Activated T-helper 17 cell treated with anti-CD3 and anti-CD28 coated beads, Interleukin-2, amount 50 U/mL, for 72 hours (primary cell): Measurements from ENCODE around the gene CSTPP1. TPM values are rescaled to one million over a fixed set of nuclear protein-coding genes. Genes with fewer than 3 reads are reported as not detected.
A peak's percentile ranks its signal among the peaks of the same experiment; 100 is the strongest.

ENCODE experiments used
- ATAC-seq: fragments of 150-1000 bp; cut with Tn5 transposase; replicated peaks from 2 replicates; pipeline ENCODE4 v1.10.0; 2021; ENCODE audit warnings: mild to moderate bottlenecking, moderate library complexity
- H3K27ac Mint-ChIP-seq: one replicate; pipeline ENCODE4 v1.8.0; 2022; ENCODE audit warnings: mixed read lengths
- H3K27me3 Mint-ChIP-seq: one replicate; pipeline ENCODE4 v1.8.0; 2022; ENCODE audit warnings: mixed read lengths
- H3K36me3 Mint-ChIP-seq: one replicate; pipeline ENCODE4 v1.8.0; 2022; ENCODE audit warnings: low read depth, mild to moderate bottlenecking, mixed read lengths
- H3K4me1 Mint-ChIP-seq: one replicate; pipeline ENCODE4 v1.8.0; 2022; ENCODE audit warnings: mixed read lengths
- H3K4me3 Mint-ChIP-seq: one replicate; pipeline ENCODE4 v1.8.0; 2022; ENCODE audit warnings: mild to moderate bottlenecking, mixed read lengths
- H3K9me3 Mint-ChIP-seq: one replicate; pipeline ENCODE4 v1.8.0; 2022; ENCODE audit warnings: mixed read lengths
- total RNA-seq, 2 donors: library from RNA; stranded (reverse); gene quantifications; one replicate each; pipeline ENCODE4 v1.2.3, GENCODE V29; 2022

CSTPP1 gene
- total RNA-seq, 2 donors from 2014 or later: 15.2 to 19.4 TPM

DNA sequence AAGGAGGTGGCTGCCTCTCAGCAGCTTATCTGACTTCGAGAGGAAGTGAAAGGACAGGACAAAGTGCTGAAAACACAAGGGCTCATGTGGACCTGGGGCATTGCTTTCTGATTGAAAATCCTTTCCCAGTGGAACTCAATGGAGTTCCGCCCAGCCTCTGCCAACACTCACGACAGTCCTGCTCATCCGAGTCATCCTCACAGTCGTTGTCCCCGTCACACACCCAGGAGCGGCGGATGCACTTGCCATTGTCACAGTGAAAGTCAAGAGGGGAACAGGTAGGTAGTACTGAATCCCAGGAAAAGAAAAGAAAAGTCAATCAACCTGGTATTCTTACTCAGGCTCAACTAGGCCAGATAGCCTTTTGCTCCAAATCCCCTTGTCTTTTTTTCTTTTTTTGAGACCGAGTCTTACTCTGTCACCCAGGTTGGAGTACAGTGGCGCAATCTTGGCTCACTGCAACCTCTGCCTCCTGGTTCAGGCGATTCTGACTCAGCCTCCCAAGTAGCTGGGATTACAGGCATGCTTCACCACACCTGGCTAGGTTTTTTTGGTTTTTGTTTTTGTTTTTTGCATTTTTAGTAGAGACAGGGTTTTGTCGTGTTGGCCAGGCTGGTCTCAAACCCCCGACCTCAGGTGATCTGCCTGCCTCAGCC is 36.3 kb upstream of the CSTPP1 start:
- Mint-ChIP-seq H3K27ac (no peak overlapping the region), H3K27me3 (peaks cover 3% of the 10 kb centered on the region), H3K9me3 (no peaks in the 10 kb centered on the region), H3K4me1 (no peaks in the 10 kb centered on the region), H3K4me3 (no peak overlapping the region), H3K36me3 (no peaks in the 10 kb centered on the region)
- no peak for ATAC-seq

DNA sequence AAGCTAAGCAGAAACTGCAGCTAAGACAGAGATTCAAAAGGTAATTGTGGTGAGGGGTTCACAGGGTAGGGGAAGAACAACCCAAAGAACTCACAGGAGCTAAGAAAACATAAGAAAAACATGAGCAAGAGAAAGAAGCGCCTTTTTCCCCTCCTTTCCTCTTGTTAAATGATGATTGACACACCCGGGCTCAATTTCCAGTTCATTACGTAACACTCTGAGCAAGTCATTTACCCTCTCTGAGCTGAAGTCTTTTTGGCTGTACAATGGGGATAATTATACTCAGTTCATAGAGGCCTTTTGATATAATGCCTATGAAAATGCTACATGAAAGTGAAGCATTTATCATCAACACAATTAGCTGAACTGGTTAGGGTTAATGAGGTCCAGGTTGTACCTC is 35.4 kb upstream of the CSTPP1 start:
- Mint-ChIP-seq H3K27me3 (peaks cover 3% of the 10 kb centered on the region), H3K4me1 (no peaks in the 10 kb centered on the region), H3K9me3 (no peaks in the 10 kb centered on the region), H3K36me3 (no peaks in the 10 kb centered on the region), H3K4me3 (no peak overlapping the region), H3K27ac (no peak overlapping the region)
- ATAC-seq: no peak

DNA sequence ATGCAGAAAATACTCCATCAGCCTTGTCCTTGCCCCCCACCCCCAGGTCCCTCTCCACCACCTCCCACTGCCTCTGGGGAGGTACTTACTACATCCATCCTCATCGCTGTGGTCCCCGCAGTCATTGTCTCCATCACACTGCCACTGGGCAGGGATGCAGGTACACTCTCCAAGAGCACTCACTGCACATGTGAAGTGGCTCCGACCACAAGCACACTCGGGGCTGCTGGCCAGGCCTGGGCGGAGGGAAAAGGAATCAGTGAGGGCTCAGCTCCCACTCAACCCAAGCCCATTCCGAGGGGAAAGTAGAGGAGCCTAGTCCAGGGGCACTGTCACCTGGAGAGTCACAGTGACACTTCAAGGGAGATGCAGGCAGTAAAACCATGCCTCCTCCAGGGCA is 33.9 kb upstream of the CSTPP1 start:
- ATAC-seq: no peak

DNA sequence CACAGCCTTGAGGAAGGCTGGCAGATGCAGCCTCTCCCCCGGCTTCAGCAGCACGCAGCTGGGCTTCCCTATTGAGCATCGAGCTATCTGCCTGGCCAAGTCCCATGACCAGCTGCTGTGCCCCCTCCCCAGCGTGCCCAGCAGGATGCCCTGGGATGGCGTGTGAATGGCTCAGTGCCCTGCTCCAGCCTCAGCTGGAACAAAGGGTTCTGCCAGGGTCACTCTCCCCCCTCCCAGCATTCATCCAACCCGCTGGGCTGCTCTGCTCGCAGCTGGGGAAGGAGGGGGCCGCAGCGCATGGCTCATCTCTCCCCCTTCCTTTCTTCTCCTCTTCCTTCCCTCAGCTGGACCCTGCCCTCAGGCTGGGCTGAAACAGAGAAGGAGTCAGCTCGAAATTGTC is 32.7 kb upstream of the CSTPP1 start:
- no peak overlapping the region for H3K4me3 Mint-ChIP-seq
- H3K27me3 Mint-ChIP-seq: peaks cover 5% of the 10 kb centered on the region
- no peak for ATAC-seq
- H3K9me3 Mint-ChIP-seq: no peaks in the 10 kb centered on the region
- H3K4me1 Mint-ChIP-seq: no peaks in the 10 kb centered on the region
- H3K36me3 Mint-ChIP-seq: no peaks in the 10 kb centered on the region
- no peak overlapping the region for H3K27ac Mint-ChIP-seq

More for the DNA sequence above, 33.9 kb upstream of the CSTPP1 start:
- Mint-ChIP-seq H3K4me3 (no peak overlapping the region), H3K36me3 (no peaks in the 10 kb centered on the region), H3K4me1 (no peaks in the 10 kb centered on the region), H3K9me3 (no peaks in the 10 kb centered on the region), H3K27ac (no peak overlapping the region), H3K27me3 (peaks cover 5% of the 10 kb centered on the region)

DNA sequence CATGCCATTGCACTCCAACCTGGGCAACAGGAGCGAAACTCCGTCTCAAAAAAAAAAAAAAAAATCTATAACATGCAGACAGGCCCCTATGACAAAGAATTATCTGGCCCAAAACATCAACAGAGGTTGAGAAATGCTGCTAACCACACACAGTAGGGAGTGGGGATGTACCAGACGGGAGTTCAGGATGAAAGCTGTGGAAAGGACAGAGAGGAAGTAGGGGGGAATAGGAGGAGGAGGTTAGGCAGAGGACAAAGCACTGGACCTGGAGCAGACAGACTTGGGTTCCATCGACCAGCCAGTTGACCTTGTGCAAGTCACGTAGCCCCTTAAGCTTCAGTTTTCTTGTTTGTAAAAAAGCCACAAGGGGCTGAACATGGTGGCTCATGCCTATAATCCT is 30.8 kb upstream of the CSTPP1 start:
- no peaks in the 10 kb centered on the region for H3K4me1 Mint-ChIP-seq
- no peak for ATAC-seq
- peaks cover 8% of the 10 kb centered on the region for H3K27me3 Mint-ChIP-seq
- H3K4me3 Mint-ChIP-seq: no peak overlapping the region
- H3K36me3 Mint-ChIP-seq: no peaks in the 10 kb centered on the region
- no peaks in the 10 kb centered on the region for H3K9me3 Mint-ChIP-seq
- H3K27ac Mint-ChIP-seq: no peak overlapping the region

DNA sequence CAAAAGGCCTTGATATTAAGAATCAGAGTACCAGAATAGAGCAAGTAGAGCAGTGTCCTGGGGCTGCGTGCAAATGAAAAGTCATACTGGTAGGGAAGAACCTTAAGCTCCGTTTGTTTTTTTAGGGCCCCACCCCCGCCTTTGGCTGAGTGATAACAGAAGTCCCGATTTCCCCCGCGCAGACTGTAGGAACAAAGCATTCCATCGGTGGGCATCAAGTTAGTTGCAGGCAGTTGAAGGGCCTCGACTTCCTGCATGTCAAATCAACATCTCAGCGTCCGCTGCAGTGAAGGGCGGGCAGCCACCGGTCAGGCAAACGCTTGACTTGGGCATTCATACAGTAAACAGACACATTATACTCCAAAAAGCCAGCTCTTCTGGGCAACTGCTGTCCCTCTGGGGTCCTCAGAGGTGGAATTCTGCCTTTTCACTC is 29.9 kb upstream of the CSTPP1 start:
- no peak overlapping the region for H3K27ac Mint-ChIP-seq
- no peaks in the 10 kb centered on the region for H3K9me3 Mint-ChIP-seq
- no peaks in the 10 kb centered on the region for H3K4me1 Mint-ChIP-seq
- H3K27me3 Mint-ChIP-seq: peaks cover 8% of the 10 kb centered on the region
- no peak overlapping the region for H3K4me3 Mint-ChIP-seq
- H3K36me3 Mint-ChIP-seq: no peaks in the 10 kb centered on the region
- no peak for ATAC-seq

DNA sequence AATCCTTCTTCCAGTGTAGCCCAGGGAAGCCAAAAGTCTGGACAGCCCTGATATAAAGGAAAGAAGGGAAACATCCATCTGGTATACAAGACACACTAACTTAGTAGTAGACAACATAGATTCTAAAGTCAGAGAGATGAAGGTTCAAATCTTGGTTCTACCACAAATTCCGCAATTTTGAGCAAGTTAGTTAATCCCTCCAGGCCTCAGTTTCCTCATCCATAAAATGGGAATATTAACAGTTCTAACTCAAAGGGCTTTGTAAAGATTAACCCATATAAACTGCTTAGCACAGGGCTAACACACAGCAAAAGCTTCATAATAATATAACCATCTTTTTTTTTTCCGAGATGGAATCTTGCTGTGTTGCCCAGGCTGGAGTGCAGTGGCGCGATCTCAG is 29.0 kb upstream of the CSTPP1 start:
- H3K4me1 Mint-ChIP-seq: no peaks in the 10 kb centered on the region
- H3K36me3 Mint-ChIP-seq: no peaks in the 10 kb centered on the region
- no peak overlapping the region for H3K4me3 Mint-ChIP-seq
- no peak overlapping the region for H3K27ac Mint-ChIP-seq
- H3K9me3 Mint-ChIP-seq: no peaks in the 10 kb centered on the region
- no peak for ATAC-seq
- peaks cover 10% of the 10 kb centered on the region for H3K27me3 Mint-ChIP-seq

DNA sequence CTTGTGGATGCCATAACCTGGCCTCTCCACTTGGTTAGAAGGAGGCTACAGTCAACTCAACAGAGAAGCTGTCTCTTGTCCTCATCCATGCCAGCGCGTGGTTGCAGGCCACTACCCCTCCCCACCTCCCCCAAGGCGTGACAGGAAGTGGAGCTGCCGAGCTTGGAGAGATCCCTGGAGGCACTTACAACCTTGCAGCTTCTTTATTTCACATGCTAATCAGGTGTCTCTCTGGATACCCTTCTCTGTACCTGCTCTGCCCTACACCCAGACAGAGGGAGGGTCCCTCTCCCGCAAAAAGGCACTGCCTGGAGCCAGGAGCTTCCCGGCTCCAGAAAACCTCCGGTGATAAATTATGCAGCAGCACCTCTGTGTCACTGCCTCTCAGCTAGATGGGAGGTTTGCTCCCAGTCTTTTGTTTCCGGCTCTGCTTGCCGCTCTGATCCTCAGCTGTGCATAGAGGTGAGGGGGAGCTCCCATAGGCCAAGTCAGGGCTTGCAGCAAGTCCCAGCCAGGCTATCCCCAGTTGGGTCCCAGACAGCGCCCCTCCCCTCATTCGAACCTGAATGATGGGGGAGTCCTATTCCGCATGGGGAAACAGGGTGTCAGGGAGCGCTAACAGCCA is 23.9 kb upstream of the CSTPP1 start:
- peaks cover 7% of the 10 kb centered on the region for H3K4me1 Mint-ChIP-seq
- no peaks in the 10 kb centered on the region for H3K36me3 Mint-ChIP-seq
- H3K4me3 Mint-ChIP-seq: no peak overlapping the region
- H3K9me3 Mint-ChIP-seq: no peaks in the 10 kb centered on the region
- ATAC-seq: no peak
- no peak overlapping the region for H3K27ac Mint-ChIP-seq
- H3K27me3 Mint-ChIP-seq: peaks cover 46% of the 10 kb centered on the region

DNA sequence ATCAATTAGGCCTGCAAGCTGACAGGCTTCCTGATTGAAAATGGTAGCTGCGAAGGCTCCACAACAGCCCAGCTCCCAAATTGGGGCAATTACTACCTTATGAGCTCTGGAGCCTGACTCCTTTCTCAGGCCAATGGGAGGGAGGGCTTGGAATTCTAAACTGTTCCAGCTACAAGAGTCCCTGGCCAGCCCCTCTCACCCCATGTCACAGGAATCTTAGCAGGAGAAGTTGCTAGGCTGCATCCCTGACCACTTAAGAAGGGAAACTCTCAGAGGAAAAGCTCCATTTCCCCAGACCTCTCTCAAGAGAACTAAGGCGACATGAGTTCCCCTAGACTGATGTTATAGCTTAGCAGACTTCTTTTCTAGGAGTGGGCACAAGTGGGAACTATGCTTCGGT is 23.1 kb upstream of the CSTPP1 start:
- Mint-ChIP-seq H3K9me3 (no peaks in the 10 kb centered on the region), H3K36me3 (no peaks in the 10 kb centered on the region), H3K4me3 (no peak overlapping the region), H3K27ac (no peak overlapping the region), H3K4me1 (peaks cover 7% of the 10 kb centered on the region), H3K27me3 (peaks cover 46% of the 10 kb centered on the region)
- ATAC-seq: no peak

DNA sequence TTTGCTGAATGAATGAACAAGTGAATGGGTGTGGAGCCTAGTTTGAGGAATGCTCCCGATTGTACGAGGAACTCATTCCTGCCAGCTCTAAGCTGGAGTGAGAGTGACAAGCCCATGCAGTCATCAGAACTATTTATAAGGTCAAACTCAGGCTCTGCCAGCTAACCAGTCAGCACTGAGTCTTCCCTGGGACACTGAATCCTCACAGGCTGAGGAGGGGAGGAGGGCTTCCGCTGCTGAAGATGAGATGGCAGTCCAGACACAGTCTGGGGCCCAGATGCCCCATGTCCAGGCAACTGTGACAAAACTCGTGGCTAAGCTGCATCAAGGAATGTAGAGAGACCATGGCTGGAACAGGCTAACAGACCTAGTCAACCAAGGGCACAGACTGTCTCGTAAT is 22.2 kb upstream of the CSTPP1 start:
- peaks cover 11% of the 10 kb centered on the region for H3K4me1 Mint-ChIP-seq
- peaks cover 54% of the 10 kb centered on the region for H3K27me3 Mint-ChIP-seq
- no peaks in the 10 kb centered on the region for H3K9me3 Mint-ChIP-seq
- no peak overlapping the region for H3K27ac Mint-ChIP-seq
- peaks cover 7% of the 10 kb centered on the region for H3K36me3 Mint-ChIP-seq
- no peak overlapping the region for H3K4me3 Mint-ChIP-seq
- ATAC-seq: no peak

DNA sequence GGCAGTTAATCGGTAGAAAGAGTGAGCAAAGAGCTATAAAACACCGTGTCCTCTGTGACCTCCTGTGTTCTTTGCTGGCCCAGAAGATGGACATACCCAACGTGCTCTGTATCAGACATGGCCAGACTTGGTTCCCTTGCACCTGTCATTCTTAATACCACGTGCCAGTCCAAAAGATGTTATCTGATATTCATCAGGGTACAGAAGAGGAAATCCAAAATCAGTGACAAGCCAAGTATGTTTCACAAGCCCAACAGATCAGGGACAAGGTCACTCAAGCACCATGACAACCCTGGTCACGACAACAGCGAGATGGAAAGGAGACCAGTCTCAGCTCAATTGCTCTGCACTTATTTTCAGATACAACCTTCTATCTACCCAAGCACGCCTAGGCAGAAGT is 21.7 kb upstream of the CSTPP1 start:
- peaks cover 7% of the 10 kb centered on the region for H3K36me3 Mint-ChIP-seq
- H3K9me3 Mint-ChIP-seq: no peaks in the 10 kb centered on the region
- H3K4me3 Mint-ChIP-seq: no peak overlapping the region
- peaks cover 17% of the 10 kb centered on the region for H3K4me1 Mint-ChIP-seq
- H3K27me3 Mint-ChIP-seq: peaks cover 58% of the 10 kb centered on the region
- ATAC-seq: no peak
- H3K27ac Mint-ChIP-seq: no peak overlapping the region

DNA sequence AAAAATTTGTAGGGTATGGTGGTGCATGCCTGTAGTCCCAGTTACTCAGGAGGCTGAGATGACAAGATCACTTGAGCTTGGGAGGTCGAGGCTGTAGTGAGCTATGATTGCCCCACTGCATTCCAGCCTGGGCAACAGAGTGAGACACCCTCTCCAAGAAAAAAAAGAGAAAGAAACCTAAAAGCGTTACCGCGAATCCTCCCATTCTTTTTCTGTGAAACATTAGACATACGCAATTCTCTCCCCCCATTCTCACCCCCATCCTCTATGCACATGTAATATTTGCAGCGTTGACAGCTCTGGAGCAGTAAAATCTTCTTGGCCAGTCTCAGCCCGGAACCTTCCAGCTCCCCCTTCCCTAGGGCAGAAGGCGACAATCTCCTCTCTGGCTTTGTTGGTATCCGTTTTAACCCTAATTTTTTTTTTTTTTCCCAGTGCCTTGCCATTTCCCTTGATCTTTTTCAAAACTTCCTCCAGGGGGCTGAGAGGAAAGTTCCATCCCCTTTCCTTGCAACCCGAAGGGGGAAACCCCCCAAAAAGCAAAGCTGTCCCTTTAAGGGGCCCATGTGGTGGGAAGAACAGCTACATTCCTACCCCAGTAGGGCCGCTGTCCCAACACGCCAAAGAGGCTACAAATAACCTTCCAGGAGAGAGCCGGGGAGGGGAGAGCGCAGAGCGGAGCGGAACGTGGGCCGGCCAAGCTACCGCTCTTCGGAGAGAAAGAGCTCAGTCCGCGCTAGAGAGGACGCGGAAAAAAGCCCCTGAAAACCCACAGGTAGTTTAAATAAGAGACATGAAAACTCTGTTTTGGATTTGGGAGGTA is 20.1 kb upstream of the CSTPP1 start:
- Mint-ChIP-seq H3K9me3 (no peaks in the 10 kb centered on the region), H3K4me1 (peaks cover 18% of the 10 kb centered on the region)
- peak; percentile 36 for ATAC-seq

DNA sequence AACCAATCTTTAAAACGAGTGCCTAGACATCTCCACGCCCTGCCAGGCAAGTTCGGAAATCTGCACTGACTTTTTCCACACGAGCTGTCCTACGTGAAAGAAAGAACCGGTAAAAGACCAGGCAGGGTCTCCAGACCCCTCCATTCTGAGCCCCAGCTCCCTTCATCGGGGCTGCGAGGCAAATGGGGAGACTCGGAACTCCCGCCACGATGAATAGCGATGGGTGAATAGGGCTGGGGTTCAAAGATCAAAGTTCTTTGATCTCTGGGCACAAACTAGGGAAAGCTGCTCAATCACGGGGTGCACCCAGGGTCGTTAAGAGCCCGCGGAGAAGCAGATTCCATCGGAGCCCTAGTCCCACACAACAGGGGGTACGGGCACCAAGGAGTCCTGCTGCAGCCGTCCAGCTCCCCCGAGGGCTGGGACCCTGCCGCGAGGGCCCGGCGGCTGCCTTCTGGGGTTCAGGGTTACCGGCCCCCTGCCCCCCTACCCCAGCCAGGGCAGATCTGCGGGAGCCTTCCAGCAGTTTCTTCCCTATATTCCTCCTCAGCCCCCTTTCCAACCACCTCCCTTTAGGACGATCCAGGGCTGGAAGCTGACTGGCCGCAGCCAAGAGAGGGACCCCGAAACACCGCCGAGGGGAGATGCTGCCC is 19.3 kb upstream of the CSTPP1 start:
- H3K27me3 Mint-ChIP-seq: peaks cover 55% of the 10 kb centered on the region
- H3K36me3 Mint-ChIP-seq: peaks cover 7% of the 10 kb centered on the region
- ATAC-seq: peak; percentile 14
- peak overlapping the region; percentile 77 for H3K4me3 Mint-ChIP-seq
- H3K9me3 Mint-ChIP-seq: no peaks in the 10 kb centered on the region
- H3K4me1 Mint-ChIP-seq: peaks cover 18% of the 10 kb centered on the region
- no peak overlapping the region for H3K27ac Mint-ChIP-seq

More for the DNA sequence above, 20.1 kb upstream of the CSTPP1 start:
- no peak overlapping the region for H3K27ac Mint-ChIP-seq
- H3K27me3 Mint-ChIP-seq: peaks cover 58% of the 10 kb centered on the region
- peaks cover 7% of the 10 kb centered on the region for H3K36me3 Mint-ChIP-seq
- H3K4me3 Mint-ChIP-seq: peak overlapping the region; percentile 77

DNA sequence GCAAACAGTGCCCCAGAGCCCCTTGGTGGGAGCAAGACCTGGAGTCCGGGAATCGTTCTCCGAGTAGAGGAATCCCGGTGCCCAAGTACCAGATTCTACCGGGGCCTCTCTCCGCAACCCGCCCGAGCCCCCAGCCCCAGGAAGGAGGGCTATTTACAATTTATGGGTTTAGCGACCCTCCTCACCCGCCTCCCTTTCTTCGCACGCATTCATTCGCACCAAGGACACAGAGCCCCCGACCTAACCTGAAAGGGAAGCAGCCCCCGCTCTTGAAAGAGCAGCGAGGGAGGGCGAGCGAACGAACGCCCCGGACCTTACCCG is 18.8 kb upstream of the CSTPP1 start:
- ATAC-seq: no peak
- peaks cover 53% of the 10 kb centered on the region for H3K27me3 Mint-ChIP-seq

More for the DNA sequence above, 18.8 kb upstream of the CSTPP1 start:
- Mint-ChIP-seq H3K4me1 (peaks cover 18% of the 10 kb centered on the region), H3K9me3 (no peaks in the 10 kb centered on the region), H3K4me3 (peak overlapping the region; percentile 77), H3K36me3 (peaks cover 7% of the 10 kb centered on the region), H3K27ac (no peak overlapping the region)
